ENCODE results near the gene ZNF638.
"Not testable (repeated sequence)": the region's sequence is repeated elsewhere in the genome, so short reads cannot be mapped to it uniquely, and the experiment has no call there.

Gene ZNF638

GRCh38 chr2:71395471-71395870 is 63.9 kb downstream of the ZNF638 start:
- DNase-seq (ENCODE audit: low read depth), result no peak

DNA sequence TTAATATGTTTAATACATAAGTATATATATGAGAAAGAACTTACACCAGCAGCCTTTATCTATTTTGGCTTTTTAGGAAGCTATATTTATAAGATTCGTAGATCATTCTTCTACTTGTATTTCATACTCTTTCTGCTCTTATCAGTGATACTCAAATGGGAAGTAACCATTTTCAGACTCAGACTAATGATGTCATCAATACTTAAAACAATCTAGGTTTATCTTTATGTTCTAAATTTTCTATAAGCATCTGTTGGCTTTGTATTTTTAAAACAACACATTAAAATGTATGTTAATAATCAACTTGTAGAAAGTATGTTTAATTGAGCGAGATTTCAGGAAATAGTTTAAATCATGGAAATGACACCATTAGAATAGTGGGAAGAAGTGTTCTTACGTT is 70.8 kb downstream of the ZNF638 start:
- no peak for DNase-seq (ENCODE audit: low read depth)

DNA sequence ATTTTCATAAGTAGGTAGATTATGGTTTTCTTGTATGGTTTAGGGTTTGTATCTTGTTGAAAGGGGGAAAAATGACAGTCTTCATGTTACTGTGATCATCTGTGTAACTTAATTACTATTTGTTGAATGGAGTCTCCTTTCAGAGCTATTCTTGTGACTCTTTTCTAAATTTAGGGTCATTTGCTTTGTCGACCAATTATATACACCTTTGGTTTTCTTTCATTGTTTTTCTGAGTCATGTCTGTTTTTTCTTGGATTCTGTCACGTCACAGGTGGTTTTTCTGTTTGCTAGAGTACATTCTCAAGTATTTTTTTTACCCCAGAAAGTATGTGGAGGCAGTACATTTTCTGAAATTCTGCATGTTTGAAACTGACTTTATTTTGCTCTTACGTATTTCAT is 78.0 kb downstream of the ZNF638 start:
- DNase-seq (ENCODE audit: low read depth), result no peak

GRCh38 chr2:71410696-71411095 is 79.1 kb downstream of the ZNF638 start:
- DNase-seq (ENCODE audit: low read depth), result no peak

GRCh38 chr2:71416866-71417265 is 85.3 kb downstream of the ZNF638 start:
- DNase-seq (ENCODE audit: low read depth), result not testable (repeated sequence)

DNA sequence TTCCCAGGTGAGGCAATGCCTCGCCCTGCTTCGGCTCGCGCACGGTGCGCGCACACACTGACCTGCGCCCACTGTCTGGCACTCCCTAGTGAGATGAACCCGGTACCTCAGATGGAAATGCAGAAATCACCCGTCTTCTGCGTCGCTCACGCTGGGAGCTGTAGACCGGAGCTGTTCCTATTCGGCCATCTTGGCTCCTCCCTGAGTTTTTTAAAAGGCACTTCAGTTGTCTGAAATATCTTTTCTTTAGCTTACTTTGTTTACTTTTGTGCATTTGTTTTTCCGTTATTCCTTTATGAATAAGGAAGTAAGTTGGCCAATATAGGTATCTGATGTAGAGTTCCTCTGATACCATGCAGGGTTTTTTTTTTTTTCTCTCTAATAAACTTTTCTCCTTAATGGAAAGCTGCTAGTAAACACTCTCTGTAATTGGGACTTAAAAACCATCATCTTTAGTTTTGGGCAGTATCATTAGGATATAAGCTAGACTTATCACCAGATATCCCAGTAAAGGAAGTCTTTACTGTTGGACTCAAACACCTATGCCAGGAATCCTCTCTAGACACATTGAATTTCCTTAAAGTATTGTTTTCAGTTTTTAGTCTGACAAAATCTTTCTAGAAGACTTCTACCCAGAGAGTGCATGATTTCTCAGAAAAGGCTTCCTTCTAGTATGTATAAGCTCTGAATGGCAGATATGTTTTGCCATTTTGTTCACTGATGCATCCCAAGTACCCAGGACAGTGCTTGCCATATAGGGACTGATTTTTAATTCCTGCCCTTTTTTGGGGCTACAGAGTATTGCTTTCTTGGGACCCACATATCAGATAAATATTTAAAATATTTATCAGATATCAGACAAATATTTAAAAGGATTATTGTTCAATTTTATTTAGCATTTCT is 86.0 kb downstream of the ZNF638 start:
- no peak for DNase-seq (ENCODE audit: low read depth)

GRCh38 chr2:71419145-71419544 is 87.6 kb downstream of the ZNF638 start:
- no peak for DNase-seq (ENCODE audit: low read depth)

- DNase-seq (ENCODE audit: low read depth), result no peak
Measured at GRCh38 chr2:71419976-71420375, 88.4 kb downstream of the ZNF638 start.

GRCh38 chr2:71422786-71423185 is 91.2 kb downstream of the ZNF638 start:
- DNase-seq (ENCODE audit: low read depth), result no peak

DNA sequence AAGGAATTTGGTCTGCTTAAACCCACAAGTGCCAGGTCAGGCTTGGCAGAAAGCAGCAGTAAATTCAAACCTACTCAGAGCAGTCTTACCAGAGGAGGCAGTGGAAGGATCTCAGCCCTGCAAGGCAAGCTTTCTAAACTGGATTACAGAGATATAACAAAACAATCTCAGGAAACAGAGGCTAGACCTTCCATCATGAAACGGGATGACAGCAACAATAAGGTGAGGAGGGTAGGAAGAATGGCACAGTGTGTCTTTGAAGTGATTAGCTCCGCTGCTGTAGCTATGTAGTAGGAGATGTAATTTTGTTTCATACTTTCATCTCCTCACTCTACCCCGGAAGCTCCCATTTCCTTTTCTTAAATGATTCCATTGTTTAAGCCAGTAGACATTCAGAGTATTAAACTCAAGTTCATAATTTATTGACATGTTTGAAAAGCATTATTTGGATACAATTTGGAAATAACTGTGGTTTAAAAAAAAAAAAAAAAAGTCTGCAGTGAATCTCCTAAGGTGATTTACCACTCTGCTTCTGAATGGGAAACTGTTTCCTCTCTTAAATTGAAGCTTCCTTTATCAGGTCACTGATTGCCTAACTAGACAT is 92.3 kb downstream of the ZNF638 start:
- no peak for DNase-seq (ENCODE audit: low read depth)

GRCh38 chr2:71426721-71427120 is 95.1 kb downstream of the ZNF638 start:
- DNase-seq (ENCODE audit: low read depth), result no peak

GRCh38 chr2:71428472-71429383 is 97.1 kb downstream of the ZNF638 start:
- DNase-seq (ENCODE audit: low read depth), result no peak

GRCh38 chr2:71445142-71445541 is 113.6 kb downstream of the ZNF638 start:
- DNase-seq (ENCODE audit: low read depth), result not testable (repeated sequence)

DNA sequence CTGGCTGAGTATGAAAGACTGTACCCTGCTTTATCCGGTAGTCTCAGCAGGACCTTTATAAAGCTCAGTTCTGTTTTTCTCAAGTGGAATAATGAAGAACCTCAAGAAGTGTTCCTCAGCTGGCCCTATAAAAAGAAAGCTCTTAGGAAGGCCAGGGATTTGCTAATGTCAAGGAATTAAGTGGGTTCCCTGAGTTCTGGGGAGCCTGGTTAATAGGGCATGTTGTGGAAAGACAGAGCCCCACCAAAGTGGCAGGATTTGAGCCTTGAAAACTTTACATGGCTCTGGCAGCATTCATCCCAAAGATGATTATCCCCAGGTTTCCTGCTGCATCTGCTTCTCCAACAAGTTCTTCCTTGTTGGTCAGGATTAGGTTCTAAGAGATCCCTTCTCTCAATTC is 114.9 kb downstream of the ZNF638 start:
- DNase-seq (ENCODE audit: low read depth), result no peak

DNA sequence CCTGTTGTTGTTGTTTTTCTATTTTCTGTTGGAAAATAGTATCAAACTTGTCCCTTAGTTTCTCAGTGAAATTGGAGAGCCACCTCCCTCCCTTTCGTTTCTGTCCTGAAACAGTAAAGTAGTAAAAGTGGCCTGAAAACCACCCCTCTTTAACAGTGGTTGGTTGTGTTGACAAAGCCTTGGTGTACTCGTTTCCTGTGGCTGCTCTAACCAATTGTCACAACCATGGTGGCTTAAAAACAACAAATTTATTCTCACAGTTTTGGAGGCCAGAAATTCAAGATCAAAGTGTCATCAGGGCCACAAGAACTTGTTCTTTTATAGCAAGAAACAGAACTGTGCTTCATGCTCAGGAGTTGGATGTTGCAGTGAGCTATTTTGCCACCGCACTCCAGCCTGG is 117.8 kb downstream of the ZNF638 start:
- no peak for DNase-seq (ENCODE audit: low read depth)

DNA sequence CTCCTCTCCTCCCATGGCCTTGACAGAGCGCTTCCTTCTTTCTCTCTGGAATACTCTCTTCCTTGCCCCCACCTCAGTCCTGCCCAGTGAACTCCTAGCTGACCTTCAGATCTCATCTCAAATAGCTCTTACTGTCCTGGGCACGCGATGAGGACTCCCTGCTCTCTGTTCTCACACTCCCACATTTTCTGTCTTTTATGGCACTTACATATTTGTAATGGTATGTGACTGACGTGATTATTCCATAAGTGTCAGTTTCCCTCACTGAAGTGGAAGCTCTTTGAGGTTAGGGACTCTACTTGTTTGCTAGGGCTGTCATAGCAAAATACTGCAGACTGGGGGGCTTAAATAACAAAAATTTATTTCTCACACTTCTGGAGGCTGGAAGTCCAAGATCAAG is 120.1 kb downstream of the ZNF638 start:
- DNase-seq (ENCODE audit: low read depth), result no peak

GRCh38 chr2:71452565-71452964 is 121.0 kb downstream of the ZNF638 start:
- no peak for DNase-seq (ENCODE audit: low read depth)

DNA sequence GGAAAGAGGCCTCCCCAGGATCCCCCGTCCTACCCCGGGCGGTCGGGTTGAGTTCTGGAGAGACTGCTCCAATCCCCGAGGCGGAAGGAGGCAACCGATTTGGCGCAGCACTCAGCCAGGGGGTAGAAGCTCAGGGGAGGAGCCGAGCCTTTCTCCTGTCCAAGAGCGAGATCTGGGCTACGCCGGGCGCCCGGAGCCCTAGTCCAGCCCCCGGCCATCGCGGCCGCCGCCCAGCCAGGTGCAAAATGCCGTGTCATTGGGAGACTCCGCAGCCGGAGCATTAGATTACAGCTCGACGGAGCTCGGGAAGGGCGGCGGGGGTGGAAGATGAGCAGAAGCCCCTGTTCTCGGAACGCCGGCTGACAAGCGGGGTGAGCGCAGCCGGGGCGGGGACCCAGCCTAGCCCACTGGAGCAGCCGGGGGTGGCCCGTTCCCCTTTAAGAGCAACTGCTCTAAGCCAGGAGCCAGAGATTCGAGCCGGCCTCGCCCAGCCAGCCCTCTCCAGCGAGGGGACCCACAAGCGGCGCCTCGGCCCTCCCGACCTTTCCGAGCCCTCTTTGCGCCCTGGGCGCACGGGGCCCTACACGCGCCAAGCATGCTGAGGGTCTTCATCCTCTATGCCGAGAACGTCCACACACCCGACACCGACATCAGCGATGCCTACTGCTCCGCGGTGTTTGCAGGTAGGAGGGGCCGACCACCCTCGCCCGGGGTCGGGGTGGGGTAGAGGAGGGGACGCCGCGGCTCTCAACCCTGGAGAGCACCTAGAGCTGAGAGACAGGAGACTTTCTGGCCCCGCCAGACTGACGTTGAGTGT is 122.0 kb downstream of the ZNF638 start, which contains the start of gene DYSF:
Gene DYSF (plus strand): TSS at position 158 of the 817 bp plus-strand sequence.
- DNase-seq (ENCODE audit: low read depth), result no peak

DNA sequence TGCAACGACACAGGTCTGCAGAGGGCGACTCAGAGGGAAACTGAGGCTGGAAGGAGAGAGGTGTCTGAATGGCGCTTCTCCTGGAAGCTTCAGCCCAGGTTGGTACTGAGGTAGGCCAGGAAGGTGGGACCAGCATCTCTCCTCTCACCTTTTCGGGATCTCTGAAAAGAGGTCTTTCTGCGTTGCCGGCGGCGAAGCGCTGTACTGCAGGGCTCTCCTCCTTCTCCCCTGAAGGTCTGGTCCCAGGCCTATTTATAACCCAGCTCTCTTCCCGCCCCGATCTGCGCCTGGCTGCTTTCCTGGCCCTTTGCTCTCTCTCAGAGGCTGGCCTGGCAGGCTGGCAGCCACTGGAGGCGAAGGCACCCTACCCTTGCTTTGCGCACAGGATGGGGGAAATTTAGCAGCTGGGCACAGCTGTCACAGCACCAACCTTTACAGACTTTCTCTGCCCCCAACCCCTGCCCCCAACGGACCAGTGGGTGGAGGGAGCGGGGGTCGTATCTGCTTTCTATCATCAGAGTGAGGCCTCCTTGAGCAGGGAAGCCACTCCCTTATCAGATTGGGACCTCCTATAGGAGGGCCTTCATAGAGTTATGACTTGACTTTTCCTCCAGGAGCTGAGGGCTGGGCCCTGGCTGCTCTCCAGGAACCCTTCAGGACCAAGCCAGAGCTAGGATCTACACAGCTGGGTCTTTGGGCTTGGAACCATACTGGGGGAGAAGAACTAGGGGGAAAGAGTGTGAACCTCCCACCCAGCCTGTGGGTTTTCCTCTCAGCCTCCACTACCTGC is 122.8 kb downstream of the ZNF638 start:
- no peak for DNase-seq (ENCODE audit: low read depth)

DNA sequence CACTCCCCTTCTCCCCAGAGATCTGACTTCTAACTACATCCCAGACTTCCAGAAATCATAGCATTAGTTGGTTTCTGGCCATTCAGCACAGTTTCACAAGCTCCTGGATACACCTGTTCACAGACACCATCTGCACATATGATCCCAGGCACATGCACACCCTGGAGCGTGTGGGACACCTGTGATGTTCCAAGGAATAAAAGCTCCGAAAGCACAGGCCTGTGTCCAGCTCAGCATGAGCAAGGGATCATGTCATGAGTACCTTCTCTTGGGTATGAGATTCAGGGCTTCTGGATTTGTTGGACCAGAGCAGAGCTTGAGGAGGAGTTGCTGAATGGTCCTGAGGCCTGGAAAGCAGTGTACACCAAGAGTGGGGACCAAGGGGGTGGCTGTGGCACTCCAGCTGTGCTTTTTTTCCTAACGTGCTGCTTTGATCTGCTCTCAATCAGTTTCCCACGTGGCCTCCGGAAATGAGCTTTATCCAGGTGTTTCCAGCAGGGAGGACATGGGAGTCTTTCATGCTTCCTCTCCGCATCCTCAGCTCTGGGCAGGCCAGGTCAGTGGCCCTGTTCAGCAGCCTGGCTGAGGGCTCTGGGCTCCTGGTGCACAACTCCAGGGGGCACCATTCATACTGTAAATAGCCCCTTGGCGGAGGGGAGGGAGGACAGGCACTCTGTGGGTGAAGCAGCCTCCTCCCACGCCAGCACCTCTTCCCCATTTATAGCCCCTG is 123.6 kb downstream of the ZNF638 start:
- no peak for DNase-seq (ENCODE audit: low read depth)

All from stimulated activated CD8-positive, alpha-beta memory T cell treated with anti-CD3 and anti-CD28 coated beads, Interleukin-7, amount 100 ng/mL, for 24 hours (primary cell).